Neural cell (in vitro differentiated cells): ENCODE data around the gene OGDH. TPM values are rescaled to one million over a fixed set of nuclear protein-coding genes. Genes with fewer than 3 reads are reported as not detected.

Experiments
- H2AFZ ChIP-seq: fragments of 200-600, 300-800 bp; sonication (generic), shearing (Covaris generic); 2 replicates; pipeline ENCODE4 v1.6.0; 2014; ENCODE audit warnings: low read depth, mild to moderate bottlenecking, antibody characterized with exemption, low read length, moderate library complexity
- H3F3A ChIP-seq: fragments of 200-600 bp; shearing (Covaris generic); 2 replicates; pipeline ENCODE4 v1.6.1; 2016; ENCODE audit warnings: mild to moderate bottlenecking, moderate library complexity, mixed read lengths, antibody characterized with exemption, low read length; ENCODE audit not compliant: insufficient read depth, poor library complexity, severe bottlenecking
- H3K27ac ChIP-seq: fragments of 200-600, 300-800 bp; sonication (generic), shearing (Covaris generic); 2 replicates; pipeline ENCODE4 v1.5.1; 2014; ENCODE audit warnings: mild to moderate bottlenecking, low read length, moderate library complexity
- H3K27me3 ChIP-seq: fragments of 300-800, 200-600 bp; sonication (generic), shearing (Covaris generic); 2 replicates; pipeline ENCODE4 v1.6.0; 2014; ENCODE audit warnings: mild to moderate bottlenecking, low read depth, low read length, moderate library complexity; ENCODE audit not compliant: insufficient read depth
- H3K36me3 ChIP-seq: fragments of 300-800, 200-600 bp; sonication (generic), shearing (Covaris generic); 2 replicates; pipeline ENCODE4 v1.5.1; 2014; ENCODE audit warnings: mild to moderate bottlenecking, antibody characterized with exemption, low read length, moderate library complexity; ENCODE audit not compliant: insufficient read depth
- H3K4me2 ChIP-seq: fragments of 300-800, 200-600 bp; sonication (generic), shearing (Covaris generic); 2 replicates; pipeline ENCODE4 v1.6.0; 2014; ENCODE audit warnings: mild to moderate bottlenecking, low read length
- H3K4me3 ChIP-seq: fragments of 300-800, 200-600 bp; sonication (generic), shearing (Covaris generic); 2 replicates; pipeline ENCODE4 v1.5.1; 2014; ENCODE audit warnings: mild to moderate bottlenecking, low read length, moderate library complexity
- H3K79me2 ChIP-seq: fragments of 200-600 bp; shearing (Covaris generic); replicated peaks from 2 replicates; pipeline ENCODE4 v1.6.0; 2014; ENCODE audit warnings: mild to moderate bottlenecking, low read length, moderate library complexity; ENCODE audit not compliant: insufficient read depth
- H3K9ac ChIP-seq: fragments of 300-800, 200-600 bp; sonication (generic), shearing (Covaris generic); 2 replicates; pipeline ENCODE4 v1.6.1; 2016; ENCODE audit warnings: mild to moderate bottlenecking, low read length, mixed read lengths
- H3K9me2 ChIP-seq: fragments of 200-600 bp; shearing (Covaris generic); 2 replicates; pipeline ENCODE4 v1.6.1; 2016; ENCODE audit warnings: mild to moderate bottlenecking, low read length, mixed read lengths; ENCODE audit not compliant: insufficient read depth
- H3K9me3 ChIP-seq: fragments of 200-600, 300-800 bp; sonication (generic), shearing (Covaris generic); 2 replicates; pipeline ENCODE4 v1.6.1; 2016; ENCODE audit warnings: mild to moderate bottlenecking, mixed run types, low read length, moderate library complexity, mixed read lengths
- H4K20me1 ChIP-seq: fragments of 200-600 bp; shearing (Covaris generic); 2 replicates; pipeline ENCODE4 v1.6.1; 2016; ENCODE audit warnings: mild to moderate bottlenecking, mixed run types; ENCODE audit not compliant: insufficient read depth
- CTCF ChIP-seq: fragments of 450-650 bp; IDR thresholded peaks from 2 replicates; pipeline ENCODE4 v1.5.1; 2014; ENCODE audit warnings: antibody characterized with exemption, mild to moderate bottlenecking, moderate library complexity; ENCODE audit not compliant: poor library complexity, severe bottlenecking
- EP300 ChIP-seq: fragments of 450-650 bp; conservative IDR thresholded peaks from 2 replicates; pipeline ENCODE4 v1.6.1; 2014; ENCODE audit warnings: antibody characterized with exemption, mild to moderate bottlenecking, moderate library complexity; ENCODE audit not compliant: poor library complexity, severe bottlenecking
- EZH2 ChIP-seq: fragments of 200-600, 300-800 bp; shearing (Covaris generic), sonication (generic); IDR thresholded peaks from 2 replicates; pipeline ENCODE4 v1.6.1; 2014; ENCODE audit warnings: antibody characterized with exemption, low read length, borderline replicate concordance, mild to moderate bottlenecking; ENCODE audit not compliant: insufficient read depth, poor library complexity, severe bottlenecking
- MXI1 ChIP-seq: fragments of 450-650 bp; conservative IDR thresholded peaks from 2 replicates; pipeline ENCODE4 v1.6.1; 2014; ENCODE audit warnings: antibody characterized with exemption, mild to moderate bottlenecking; ENCODE audit not compliant: poor library complexity, severe bottlenecking
- POLR2AphosphoS5 ChIP-seq: IDR thresholded peaks from 2 replicates; pipeline ENCODE4 v1.6.1; 2012
- RAD21 ChIP-seq: fragments of 450-650 bp; conservative IDR thresholded peaks from 2 replicates; pipeline ENCODE4 v1.6.1; 2014; ENCODE audit warnings: antibody characterized with exemption, mild to moderate bottlenecking, moderate library complexity
- REST ChIP-seq: IDR thresholded peaks from 2 replicates; pipeline ENCODE4 v1.6.1; 2012; ENCODE audit warnings: borderline replicate concordance
- SMC3 ChIP-seq: fragments of 450-650 bp; conservative IDR thresholded peaks from 2 replicates; pipeline ENCODE4 v1.6.1; 2014; ENCODE audit warnings: antibody characterized with exemption, mild to moderate bottlenecking, moderate library complexity; ENCODE audit not compliant: poor library complexity
- TAF1 ChIP-seq: IDR thresholded peaks from 2 replicates; pipeline ENCODE4 v1.6.1; 2012; ENCODE audit warnings: low read depth
- polyA plus RNA-seq: library from polyadenylated mRNA; depleted of rRNA; stranded (reverse); fragments of >200 nt; gene quantifications from 2 replicates; pipeline ENCODE4 v1.2.3, GENCODE V29; 2014

Gene OGDH
- polyA plus RNA-seq, 1 donor from 2014 or later: 16.9 TPM

- no peak for TF ChIP-seq SMC3
- TF ChIP-seq POLR2AphosphoS5: no peak
- no peak for TF ChIP-seq REST
- TF ChIP-seq CTCF: no peak
- TF ChIP-seq MXI1: no peak
- TF ChIP-seq EZH2: no peak
- TF ChIP-seq TAF1: no peak
- no peak for TF ChIP-seq EP300
- no peak for TF ChIP-seq RAD21
- no peaks in the 10 kb centered on the region for H3F3A ChIP-seq
- no peak overlapping the region for H3K9ac ChIP-seq
- no peak overlapping the region for H3K4me2 ChIP-seq
- no peaks in the 10 kb centered on the region for H3K27me3 ChIP-seq
- no peak overlapping the region for H3K4me3 ChIP-seq
- H3K9me2 ChIP-seq: no peaks in the 10 kb centered on the region
- no peaks in the 10 kb centered on the region for H4K20me1 ChIP-seq
- H3K9me3 ChIP-seq: no peaks in the 10 kb centered on the region
- no peaks in the 10 kb centered on the region for H3K79me2 ChIP-seq
- no peak overlapping the region for H2AFZ ChIP-seq
- no peak overlapping the region for H3K27ac ChIP-seq
- H3K36me3 ChIP-seq: no peaks in the 10 kb centered on the region
Measured at GRCh38 chr7:44709945-44710596, 103.6 kb downstream of the OGDH start.

- H3K4me3 ChIP-seq: no peak overlapping the region
- H3K9ac ChIP-seq: no peak overlapping the region
- no peaks in the 10 kb centered on the region for H3K36me3 ChIP-seq
- H3K9me2 ChIP-seq: no peaks in the 10 kb centered on the region
- no peaks in the 10 kb centered on the region for H3K9me3 ChIP-seq
- H3K27me3 ChIP-seq: no peaks in the 10 kb centered on the region
- H3K79me2 ChIP-seq: no peaks in the 10 kb centered on the region
- no peak overlapping the region for H3K4me2 ChIP-seq
- no peaks in the 10 kb centered on the region for H4K20me1 ChIP-seq
- no peaks in the 10 kb centered on the region for H3F3A ChIP-seq
- no peak for TF ChIP-seq EZH2
- TF ChIP-seq EP300: no peak
- no peak for TF ChIP-seq REST
- no peak for TF ChIP-seq RAD21
- no peak for TF ChIP-seq POLR2AphosphoS5
- no peak for TF ChIP-seq TAF1
- no peak overlapping the region for H3K27ac ChIP-seq
- H2AFZ ChIP-seq: no peak overlapping the region
Measured at GRCh38 chr7:44711528-44711927, 105.1 kb downstream of the OGDH start.
